WTC11 (cell line): Measurements from ENCODE around the gene IFI16. TPM values are rescaled to one million over a fixed set of nuclear protein-coding genes. Genes with fewer than 3 reads are reported as not detected.

ENCODE experiments used
- ATAC-seq: fragments of 200-7000 bp; cut with Tn5 transposase; 2 replicates; pipeline ENCODE4 v1.10.0; 2021; ENCODE audit warnings: mild to moderate bottlenecking, moderate library complexity
- Bru-seq: library from RNA; stranded (reverse); fragments of 400-500 nt; gene quantifications from one replicate; lab custom pipeline; 2021; lab: Mats Ljungman, UMichigan
- CTCF ChIA-PET: fragments of 300-600 bp; sonication (Branson Sonifier 250); formaldehyde crosslinking; loops from one replicate; lab custom pipeline; 2021; ENCODE audit warnings: antibody characterized with exemption; lab: Charles Lee
- POLR2A ChIA-PET: fragments of 350-600 bp; sonication (Branson Sonifier 250); formaldehyde crosslinking; loops from one replicate; lab custom pipeline; 2021; ENCODE audit warnings: antibody characterized with exemption; lab: Charles Lee
- DNase-seq: peaks from one replicate; pipeline ENCODE4 v3.0.0; 2021; ENCODE audit warnings: low spot score
- H3K27ac Mint-ChIP-seq: 2 replicates; pipeline ENCODE4 v1.8.0; 2021; ENCODE audit warnings: mixed read lengths
- H3K27me3 Mint-ChIP-seq: 2 replicates; pipeline ENCODE4 v1.8.0; 2021; ENCODE audit warnings: low read depth, mild to moderate bottlenecking, moderate library complexity, mixed read lengths
- H3K36me3 Mint-ChIP-seq: 2 replicates; pipeline ENCODE4 v1.8.0; 2021; ENCODE audit warnings: mixed read lengths
- H3K4me1 Mint-ChIP-seq: 2 replicates; pipeline ENCODE4 v1.8.0; 2022; ENCODE audit warnings: mixed read lengths
- H3K4me3 Mint-ChIP-seq: 2 replicates; pipeline ENCODE4 v1.8.0; 2021; ENCODE audit warnings: mild to moderate bottlenecking, moderate library complexity, mixed read lengths
- H3K9me3 Mint-ChIP-seq: 2 replicates; pipeline ENCODE4 v1.8.0; 2021; ENCODE audit warnings: mixed read lengths
- CBFB ChIP-seq: sonication (generic); formaldehyde crosslinking; IDR thresholded peaks from 2 replicates; pipeline ENCODE4 v1.8.1; 2022; ENCODE audit warnings: mild to moderate bottlenecking, low read depth, missing genetic modification reagents
- ELF4 ChIP-seq: sonication (generic); formaldehyde crosslinking; IDR thresholded peaks from 2 replicates; pipeline ENCODE4 v1.8.1; 2022; ENCODE audit warnings: low read depth, mild to moderate bottlenecking, moderate library complexity, missing genetic modification reagents
- ESRRA ChIP-seq: sonication (generic); formaldehyde crosslinking; IDR thresholded peaks from 2 replicates; pipeline ENCODE4 v1.8.1; 2022; ENCODE audit warnings: mild to moderate bottlenecking, missing genetic modification reagents, borderline replicate concordance
- FOXK1 ChIP-seq: sonication (generic); formaldehyde crosslinking; IDR thresholded peaks from 2 replicates; pipeline ENCODE4 v1.8.0; 2022; ENCODE audit warnings: mild to moderate bottlenecking, moderate library complexity, missing genetic modification reagents
- FOXP1 ChIP-seq: sonication (generic); formaldehyde crosslinking; IDR thresholded peaks from 2 replicates; pipeline ENCODE4 v1.8.0; 2022; ENCODE audit warnings: missing genetic modification reagents, mild to moderate bottlenecking, moderate library complexity, borderline replicate concordance
- GTF2I ChIP-seq: fragments of 250-450 bp; sonication (Bioruptor Pico); conservative IDR thresholded peaks from 2 replicates; pipeline ENCODE4 v1.4.0; 2021; ENCODE audit warnings: mild to moderate bottlenecking
- HMGA2 ChIP-seq: fragments of 250-450 bp; sonication (Bioruptor Pico); IDR thresholded peaks from 2 replicates; pipeline ENCODE4 v1.4.0; 2021; ENCODE audit warnings: mild to moderate bottlenecking, moderate library complexity
- NR1H2 ChIP-seq: sonication (generic); formaldehyde crosslinking; IDR thresholded peaks from 2 replicates; pipeline ENCODE4 v1.9.0; 2021; ENCODE audit warnings: mild to moderate bottlenecking, moderate library complexity, missing genetic modification reagents
- OVOL2 ChIP-seq: fragments of 250-450 bp; sonication (Bioruptor Pico); IDR thresholded peaks from 2 replicates; pipeline ENCODE4 v1.9.0; 2021; ENCODE audit warnings: mild to moderate bottlenecking, borderline replicate concordance
- RELA ChIP-seq: sonication (generic); formaldehyde crosslinking; IDR thresholded peaks from 2 replicates; pipeline ENCODE4 v1.8.1; 2022; ENCODE audit warnings: missing genetic modification reagents, mild to moderate bottlenecking, borderline replicate concordance
- SOX15 ChIP-seq: fragments of 250-450 bp; sonication (Bioruptor Pico); IDR thresholded peaks from 2 replicates; pipeline ENCODE4 v1.9.0; 2021; ENCODE audit warnings: mild to moderate bottlenecking
- TCF7 ChIP-seq: sonication (generic); formaldehyde crosslinking; IDR thresholded peaks from 2 replicates; pipeline ENCODE4 v1.8.0; 2022; ENCODE audit warnings: mild to moderate bottlenecking, low read depth, missing genetic modification reagents, moderate library complexity
- TEAD4 ChIP-seq: sonication (generic); formaldehyde crosslinking; IDR thresholded peaks from 2 replicates; pipeline ENCODE4 v1.8.0; 2022; ENCODE audit warnings: mild to moderate bottlenecking, missing genetic modification reagents
- ZNF317 ChIP-seq: sonication (generic); formaldehyde crosslinking; IDR thresholded peaks from 2 replicates; pipeline ENCODE4 v1.8.1; 2023; ENCODE audit warnings: low read depth, mild to moderate bottlenecking, moderate library complexity, missing genetic modification reagents, borderline replicate concordance
- ZNF396 ChIP-seq: fragments of 250-450 bp; sonication (Bioruptor Pico); IDR thresholded peaks from 2 replicates; pipeline ENCODE4 v1.8.0; 2021; ENCODE audit warnings: mild to moderate bottlenecking, moderate library complexity, borderline replicate concordance
- ZSCAN18 ChIP-seq: fragments of 250-450 bp; sonication (Bioruptor Pico); IDR thresholded peaks from 2 replicates; pipeline ENCODE4 v2.1.2; 2022; ENCODE audit warnings: mild to moderate bottlenecking, moderate library complexity
- long read RNA-seq, 3 experiments: library from RNA in 1 of 3; library from capped mRNA in 1 of 3; library from polyadenylated mRNA in 1 of 3; unstranded in 2 of 3; stranded (forward) in 1 of 3; transcript quantifications; one replicate each; pipeline ENCODE4 v2.0.0, GENCODE V29; 2021
- total RNA-seq: library from RNA; stranded (reverse); gene quantifications from 3 replicates; pipeline ENCODE4 v1.2.3, GENCODE V29; 2021
- TF ChIP-seq, protein P1 (sequence below): sonication (generic); formaldehyde crosslinking; IDR thresholded peaks from 2 replicates; pipeline ENCODE4 v1.8.1; 2022; ENCODE audit warnings: mild to moderate bottlenecking, missing genetic modification reagents, moderate library complexity, borderline replicate concordance
- TF ChIP-seq, protein P2 (sequence below): sonication (generic); formaldehyde crosslinking; IDR thresholded peaks from 2 replicates; pipeline ENCODE4 v1.8.0; 2023; ENCODE audit warnings: mild to moderate bottlenecking, missing genetic modification reagents
- TF ChIP-seq, protein P3 (sequence below): sonication (generic); formaldehyde crosslinking; conservative IDR thresholded peaks from 2 replicates; pipeline ENCODE4 v1.8.1; 2023; ENCODE audit warnings: mild to moderate bottlenecking, low read depth, missing genetic modification reagents, moderate library complexity

IFI16 gene
- total RNA-seq, result 2.0 to 3.2 TPM (median 2.9 TPM) in 3 replicates
- percentile 25 among the genes with signal in this experiment for Bru-seq, nascent RNA
- long read RNA-seq, experiment 1, partial matches to known transcripts, result 0 of 5 reads
- long read RNA-seq, experiment 1, other reads (novel, unspliced or antisense), result 5 of 5 reads
- long read RNA-seq, experiment 2, partial matches to known transcripts, result 0 of 1 reads
- long read RNA-seq, experiment 2, other reads (novel, unspliced or antisense), result 1 of 1 reads
- long read RNA-seq, experiment 3, result 0 reads

DNA sequence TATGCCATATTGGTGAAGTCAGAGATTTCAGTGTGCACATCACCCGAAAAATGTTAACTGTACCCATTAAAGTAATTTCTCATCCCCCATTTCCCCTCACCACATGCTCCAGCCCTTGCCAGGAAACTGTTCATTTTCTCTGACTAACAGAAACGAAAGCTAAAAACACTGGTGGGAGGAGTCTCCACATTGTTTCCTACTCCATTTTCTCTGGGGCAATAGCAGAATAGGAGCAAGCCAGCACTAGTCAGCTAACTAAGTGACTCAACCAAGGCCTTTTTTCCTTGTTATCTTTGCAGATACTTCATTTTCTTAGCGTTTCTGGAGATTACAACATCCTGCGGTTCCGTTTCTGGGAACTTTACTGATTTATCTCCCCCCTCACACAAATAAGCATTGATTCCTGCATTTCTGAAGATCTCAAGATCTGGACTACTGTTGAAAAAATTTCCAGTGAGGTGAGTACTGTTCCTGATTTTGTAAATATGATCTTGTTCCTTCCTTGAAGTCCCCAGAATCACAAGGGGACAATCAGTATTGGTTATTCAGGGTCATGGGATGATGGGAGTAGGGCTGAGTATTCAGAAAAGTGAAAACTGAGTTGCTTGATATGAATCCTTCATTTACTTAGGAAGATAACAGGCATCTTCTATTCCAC is at the start of gene IFI16:
Gene IFI16, plus strand, starts transcription at position 204 of the 658 bp plus-strand sequence. CDS start 4,774 bp downstream, outside the sequence.
- no peak for ATAC-seq
- no peak within 1 kb of the TSS for H3K27ac Mint-ChIP-seq
- no peak for TF ChIP-seq NR1H2 (CRISPR knock-in tag)
- H3K4me3 Mint-ChIP-seq, result no peak within 1 kb of the TSS
- H3K27me3 Mint-ChIP-seq, result peaks cover 61% of the 10 kb centered on the region
- ChIA-PET CTCF (no interaction called here), POLR2A (no interaction called here)
- peaks cover 5% of the 10 kb centered on the region; the same call in 1 of the 2 replicates for H3K9me3 Mint-ChIP-seq
- DNase-seq, result no peak
- peaks cover 57% of the 10 kb centered on the region for H3K4me1 Mint-ChIP-seq
- no peaks in the 10 kb centered on the region for H3K36me3 Mint-ChIP-seq

- CTCF ChIA-PET, result no interaction called here
- no peak overlapping the region for H3K27ac Mint-ChIP-seq
- H3K36me3 Mint-ChIP-seq, result no peaks in the 10 kb centered on the region
- no peak overlapping the region for H3K4me3 Mint-ChIP-seq
- H3K27me3 Mint-ChIP-seq, result peaks cover 7% of the 10 kb centered on the region
- ATAC-seq (no peak), DNase-seq (no peak)
- TF ChIP-seq ESRRA (CRISPR knock-in tag), result no peak
- no peak for TF ChIP-seq ZNF317 (CRISPR knock-in tag)
- no peak for TF ChIP-seq ZNF396 (CRISPR knock-in tag)
- no peak for TF ChIP-seq ELF4 (CRISPR knock-in tag)
- TF ChIP-seq GTF2I (CRISPR knock-in tag), result no peak
- TF ChIP-seq TCF7 (CRISPR knock-in tag), result no peak
- no peak for TF ChIP-seq HMGA2
- TF ChIP-seq, protein P1, sequence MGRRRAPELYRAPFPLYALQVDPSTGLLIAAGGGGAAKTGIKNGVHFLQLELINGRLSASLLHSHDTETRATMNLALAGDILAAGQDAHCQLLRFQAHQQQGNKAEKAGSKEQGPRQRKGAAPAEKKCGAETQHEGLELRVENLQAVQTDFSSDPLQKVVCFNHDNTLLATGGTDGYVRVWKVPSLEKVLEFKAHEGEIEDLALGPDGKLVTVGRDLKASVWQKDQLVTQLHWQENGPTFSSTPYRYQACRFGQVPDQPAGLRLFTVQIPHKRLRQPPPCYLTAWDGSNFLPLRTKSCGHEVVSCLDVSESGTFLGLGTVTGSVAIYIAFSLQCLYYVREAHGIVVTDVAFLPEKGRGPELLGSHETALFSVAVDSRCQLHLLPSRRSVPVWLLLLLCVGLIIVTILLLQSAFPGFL (CRISPR knock-in tag), result no peak
- no peak for TF ChIP-seq TEAD4
- no peaks in the 10 kb centered on the region for H3K4me1 Mint-ChIP-seq
- H3K9me3 Mint-ChIP-seq, result no peaks in the 10 kb centered on the region
- POLR2A ChIA-PET, result no interaction called here
Observed at GRCh38 chr1:158961178-158961577, 48.5 kb upstream of the IFI16 start.

DNA sequence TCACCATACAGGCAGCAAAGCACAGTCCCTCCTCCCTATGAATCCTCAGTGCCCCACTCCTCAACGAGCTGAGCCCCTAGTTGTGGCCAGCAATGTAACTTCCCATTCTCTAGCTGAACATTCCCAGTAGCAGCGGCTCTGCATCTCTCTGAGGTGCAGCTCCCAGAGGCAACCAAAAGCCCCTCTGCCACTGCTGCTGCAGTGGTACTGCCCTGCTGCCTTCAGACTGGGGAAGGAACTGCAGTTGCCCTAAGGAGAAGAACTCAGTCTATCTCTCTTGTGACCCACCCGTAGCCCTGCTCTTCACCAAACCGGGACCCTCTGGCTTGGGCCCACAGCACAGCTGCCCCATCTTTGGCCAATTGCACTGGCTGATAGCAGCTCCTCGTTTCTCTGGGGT is 46.7 kb upstream of the IFI16 start:
- Mint-ChIP-seq H3K27me3 (peaks cover 5% of the 10 kb centered on the region), H3K27ac (no peak overlapping the region), H3K4me1 (no peaks in the 10 kb centered on the region), H3K4me3 (no peak overlapping the region), H3K36me3 (no peaks in the 10 kb centered on the region), H3K9me3 (peaks cover 8% of the 10 kb centered on the region)
- POLR2A ChIA-PET, result no interaction called here
- no peak for DNase-seq
- no peak for TF ChIP-seq OVOL2 (CRISPR knock-in tag)
- CTCF ChIA-PET, result interaction anchor here (0.9 to 1.3 kb wide), 3 partner anchors 98 to 169 kb away, joined by 3 to 11 read pairs (median 4); no protein-coding TSS in a partner anchor
- peak; percentile 82 for ATAC-seq

- no peak overlapping the region for H3K4me3 Mint-ChIP-seq
- ATAC-seq, result no peak
- POLR2A ChIA-PET, result no interaction called here
- H3K27me3 Mint-ChIP-seq, result no peaks in the 10 kb centered on the region; the same call in 1 of the 2 replicates
- no peaks in the 10 kb centered on the region for H3K4me1 Mint-ChIP-seq
- peaks cover 8% of the 10 kb centered on the region for H3K9me3 Mint-ChIP-seq
- CTCF ChIA-PET, result no interaction called here
- H3K27ac Mint-ChIP-seq, result no peak overlapping the region
- no peaks in the 10 kb centered on the region for H3K36me3 Mint-ChIP-seq
- DNase-seq, result no peak
- TF ChIP-seq TEAD4 (no peak), RELA (no peak), FOXK1 (CRISPR knock-in tag) (no peak), ZSCAN18 (no peak), CBFB (CRISPR knock-in tag) (no peak), SOX15 (CRISPR knock-in tag) (no peak), FOXP1 (CRISPR knock-in tag) (no peak)
- TF ChIP-seq, protein P2, sequence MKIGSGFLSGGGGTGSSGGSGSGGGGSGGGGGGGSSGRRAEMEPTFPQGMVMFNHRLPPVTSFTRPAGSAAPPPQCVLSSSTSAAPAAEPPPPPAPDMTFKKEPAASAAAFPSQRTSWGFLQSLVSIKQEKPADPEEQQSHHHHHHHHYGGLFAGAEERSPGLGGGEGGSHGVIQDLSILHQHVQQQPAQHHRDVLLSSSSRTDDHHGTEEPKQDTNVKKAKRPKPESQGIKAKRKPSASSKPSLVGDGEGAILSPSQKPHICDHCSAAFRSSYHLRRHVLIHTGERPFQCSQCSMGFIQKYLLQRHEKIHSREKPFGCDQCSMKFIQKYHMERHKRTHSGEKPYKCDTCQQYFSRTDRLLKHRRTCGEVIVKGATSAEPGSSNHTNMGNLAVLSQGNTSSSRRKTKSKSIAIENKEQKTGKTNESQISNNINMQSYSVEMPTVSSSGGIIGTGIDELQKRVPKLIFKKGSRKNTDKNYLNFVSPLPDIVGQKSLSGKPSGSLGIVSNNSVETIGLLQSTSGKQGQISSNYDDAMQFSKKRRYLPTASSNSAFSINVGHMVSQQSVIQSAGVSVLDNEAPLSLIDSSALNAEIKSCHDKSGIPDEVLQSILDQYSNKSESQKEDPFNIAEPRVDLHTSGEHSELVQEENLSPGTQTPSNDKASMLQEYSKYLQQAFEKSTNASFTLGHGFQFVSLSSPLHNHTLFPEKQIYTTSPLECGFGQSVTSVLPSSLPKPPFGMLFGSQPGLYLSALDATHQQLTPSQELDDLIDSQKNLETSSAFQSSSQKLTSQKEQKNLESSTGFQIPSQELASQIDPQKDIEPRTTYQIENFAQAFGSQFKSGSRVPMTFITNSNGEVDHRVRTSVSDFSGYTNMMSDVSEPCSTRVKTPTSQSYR (CRISPR knock-in tag), result no peak
- TF ChIP-seq, protein P3, sequence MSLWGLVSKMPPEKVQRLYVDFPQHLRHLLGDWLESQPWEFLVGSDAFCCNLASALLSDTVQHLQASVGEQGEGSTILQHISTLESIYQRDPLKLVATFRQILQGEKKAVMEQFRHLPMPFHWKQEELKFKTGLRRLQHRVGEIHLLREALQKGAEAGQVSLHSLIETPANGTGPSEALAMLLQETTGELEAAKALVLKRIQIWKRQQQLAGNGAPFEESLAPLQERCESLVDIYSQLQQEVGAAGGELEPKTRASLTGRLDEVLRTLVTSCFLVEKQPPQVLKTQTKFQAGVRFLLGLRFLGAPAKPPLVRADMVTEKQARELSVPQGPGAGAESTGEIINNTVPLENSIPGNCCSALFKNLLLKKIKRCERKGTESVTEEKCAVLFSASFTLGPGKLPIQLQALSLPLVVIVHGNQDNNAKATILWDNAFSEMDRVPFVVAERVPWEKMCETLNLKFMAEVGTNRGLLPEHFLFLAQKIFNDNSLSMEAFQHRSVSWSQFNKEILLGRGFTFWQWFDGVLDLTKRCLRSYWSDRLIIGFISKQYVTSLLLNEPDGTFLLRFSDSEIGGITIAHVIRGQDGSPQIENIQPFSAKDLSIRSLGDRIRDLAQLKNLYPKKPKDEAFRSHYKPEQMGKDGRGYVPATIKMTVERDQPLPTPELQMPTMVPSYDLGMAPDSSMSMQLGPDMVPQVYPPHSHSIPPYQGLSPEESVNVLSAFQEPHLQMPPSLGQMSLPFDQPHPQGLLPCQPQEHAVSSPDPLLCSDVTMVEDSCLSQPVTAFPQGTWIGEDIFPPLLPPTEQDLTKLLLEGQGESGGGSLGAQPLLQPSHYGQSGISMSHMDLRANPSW (CRISPR knock-in tag), result no peak
Observed at GRCh38 chr1:158969166-158969565, 40.5 kb upstream of the IFI16 start.
